ENCODE results near the gene BTRC. TPM values are rescaled to one million over a fixed set of nuclear protein-coding genes. Genes with fewer than 3 reads are reported as not detected.

BTRC gene
- total and polyA plus RNA-seq, 7 donors: 6.1 to 19.3 (median 16.4) TPM

GRCh38 chr10:101444058-101444898 is 90.3 kb downstream of the BTRC start:
- no peak overlapping the region for H3K4me3 ChIP-seq
- intact Hi-C loops (cut with DNase I): loop anchor here in 1 of 2 donors (10.0 kb wide), 1 partner anchor 229 kb away; no protein-coding TSS in a partner anchor
- WGBS, 3 donors: 66 to 80% (median 77%) methylated on average over 2 of the region's 2 CpGs
- peaks cover 26% of the 10 kb centered on the region for H3K4me1 ChIP-seq
- no peaks in the 10 kb centered on the region for H3K9me3 ChIP-seq
- H3K27ac ChIP-seq: no peak overlapping the region
- ATAC-seq: no peak
- DNase-seq: no peak
- no peaks in the 10 kb centered on the region for H3K36me3 ChIP-seq (ENCODE audit: insufficient read depth in 1 of 2, low read depth in 1 of 2)
- H3K27me3 ChIP-seq (ENCODE audit: insufficient read depth in 3 of 3, low read length in 2 of 3): no peaks in the 10 kb centered on the region
- no peak for TF ChIP-seq CTCF (IDR thresholded peaks at IDR 0.05)

- no peak for TF ChIP-seq CTCF (IDR thresholded peaks at IDR 0.05)
- WGBS, 3 donors: 56 to 72% (median 64%) methylated on average over 2 of the region's 2 CpGs
- Histone ChIP-seq H3K4me1 (peaks cover 23% of the 10 kb centered on the region), H3K9me3 (no peaks in the 10 kb centered on the region), H3K27ac (no peak overlapping the region), H3K4me3 (no peak overlapping the region), H3K27me3 (ENCODE audit: insufficient read depth in 3 of 3, low read length in 2 of 3) (no peaks in the 10 kb centered on the region), H3K36me3 (ENCODE audit: insufficient read depth in 1 of 2, low read depth in 1 of 2) (no peaks in the 10 kb centered on the region)
- no peak for DNase-seq
- intact Hi-C loops (cut with DNase I): loop anchor here in 1 of 2 donors (10.0 kb wide), 1 partner anchor 231 kb away; no protein-coding TSS in a partner anchor
- ATAC-seq: no peak
These were observed 92.1 kb downstream of the BTRC start for GRCh38 chr10:101446071-101446470.

GRCh38 chr10:101446947-101447346 is 93.0 kb downstream of the BTRC start:
- no peak for TF ChIP-seq CTCF (IDR thresholded peaks at IDR 0.05)
- Histone ChIP-seq H3K36me3 (ENCODE audit: insufficient read depth in 1 of 2, low read depth in 1 of 2) (no peaks in the 10 kb centered on the region), H3K4me1 (peaks cover 23% of the 10 kb centered on the region), H3K4me3 (no peak overlapping the region), H3K27me3 (ENCODE audit: insufficient read depth in 3 of 3, low read length in 2 of 3) (no peaks in the 10 kb centered on the region), H3K27ac (no peak overlapping the region), H3K9me3 (no peaks in the 10 kb centered on the region)
- intact Hi-C loops (cut with DNase I): loop anchor here in 1 of 2 donors (10.0 kb wide), 1 partner anchor 232 kb away; no protein-coding TSS in a partner anchor
- DNase-seq: no peak
- peak; percentile 51 to 82 (median 76) for ATAC-seq
- WGBS, 3 donors: 18 to 34% (median 30%) methylated on average over 7 of the region's 7 CpGs

GRCh38 chr10:101447477-101447876 is 93.5 kb downstream of the BTRC start:
- Histone ChIP-seq H3K36me3 (ENCODE audit: insufficient read depth in 1 of 2, low read depth in 1 of 2) (no peaks in the 10 kb centered on the region), H3K4me1 (peaks cover 23% of the 10 kb centered on the region), H3K4me3 (no peak overlapping the region), H3K9me3 (no peaks in the 10 kb centered on the region), H3K27me3 (ENCODE audit: insufficient read depth in 3 of 3, low read length in 2 of 3) (no peaks in the 10 kb centered on the region), H3K27ac (no peak overlapping the region)
- DNase-seq: no peak
- intact Hi-C loops (cut with DNase I): loop anchor here in 1 of 2 donors (10.0 kb wide), 1 partner anchor 233 kb away; no protein-coding TSS in a partner anchor
- WGBS, 3 donors: 96 to 99% (median 99%) methylated on average over 2 of the region's 2 CpGs
- no peak for TF ChIP-seq CTCF (IDR thresholded peaks at IDR 0.05)
- ATAC-seq: no peak

All from psoas muscle (tissue), 8 donors.